ENCODE results near the gene EED.

DNA sequence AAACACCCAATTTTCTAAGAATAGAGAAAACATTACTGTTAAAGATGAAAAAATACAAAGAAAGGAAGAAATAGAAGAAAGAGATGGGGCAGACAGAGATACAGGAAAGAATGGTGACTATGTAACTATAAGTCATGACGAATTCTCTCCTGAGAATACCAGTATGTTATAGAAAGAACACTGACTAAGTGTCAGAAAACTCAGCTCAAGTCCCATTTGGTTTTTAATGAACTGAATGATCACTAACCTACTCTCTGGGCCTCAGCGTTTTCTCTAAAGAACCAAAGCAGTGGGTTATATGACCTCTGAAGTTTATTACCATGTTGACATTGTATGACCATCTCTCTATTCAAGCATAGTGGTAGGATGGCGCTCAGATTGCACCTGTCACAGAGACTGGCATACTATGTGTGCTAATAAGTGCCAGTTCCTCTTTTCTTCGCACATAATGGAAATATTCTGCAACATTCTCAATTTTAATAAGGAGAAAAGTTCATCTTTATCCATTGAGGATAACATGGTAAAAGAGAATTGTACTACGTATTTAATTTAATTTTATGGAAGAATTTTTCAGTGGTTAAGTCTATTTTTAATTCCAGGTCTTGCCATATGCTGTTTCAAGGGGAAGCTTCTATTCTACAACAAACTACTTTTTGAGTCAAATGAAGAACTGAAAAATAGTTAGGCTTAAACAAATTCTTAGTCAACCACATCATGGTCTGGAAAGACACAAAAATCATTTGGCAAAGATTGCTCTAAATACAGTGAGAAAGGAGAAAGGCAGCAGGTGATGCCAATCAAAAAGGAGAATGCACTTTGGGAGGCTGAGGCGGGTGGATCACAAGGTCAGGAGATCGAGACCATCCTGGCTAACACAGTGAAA, 25.0 kb upstream of the EED start:
- TF ChIP-seq POLR2A (IDR thresholded peaks at IDR 0.05) (no peak), EP300 (IDR thresholded peaks at IDR 0.05) (no peak)
- TF ChIP-seq, protein P1, sequence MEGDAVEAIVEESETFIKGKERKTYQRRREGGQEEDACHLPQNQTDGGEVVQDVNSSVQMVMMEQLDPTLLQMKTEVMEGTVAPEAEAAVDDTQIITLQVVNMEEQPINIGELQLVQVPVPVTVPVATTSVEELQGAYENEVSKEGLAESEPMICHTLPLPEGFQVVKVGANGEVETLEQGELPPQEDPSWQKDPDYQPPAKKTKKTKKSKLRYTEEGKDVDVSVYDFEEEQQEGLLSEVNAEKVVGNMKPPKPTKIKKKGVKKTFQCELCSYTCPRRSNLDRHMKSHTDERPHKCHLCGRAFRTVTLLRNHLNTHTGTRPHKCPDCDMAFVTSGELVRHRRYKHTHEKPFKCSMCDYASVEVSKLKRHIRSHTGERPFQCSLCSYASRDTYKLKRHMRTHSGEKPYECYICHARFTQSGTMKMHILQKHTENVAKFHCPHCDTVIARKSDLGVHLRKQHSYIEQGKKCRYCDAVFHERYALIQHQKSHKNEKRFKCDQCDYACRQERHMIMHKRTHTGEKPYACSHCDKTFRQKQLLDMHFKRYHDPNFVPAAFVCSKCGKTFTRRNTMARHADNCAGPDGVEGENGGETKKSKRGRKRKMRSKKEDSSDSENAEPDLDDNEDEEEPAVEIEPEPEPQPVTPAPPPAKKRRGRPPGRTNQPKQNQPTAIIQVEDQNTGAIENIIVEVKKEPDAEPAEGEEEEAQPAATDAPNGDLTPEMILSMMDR (IDR thresholded peaks at IDR 0.05), result no peak
